GM10266 (cell line): ENCODE results near the gene RPUSD1.

ENCODE experiments used
- DNase-seq: peaks from one replicate; pipeline ENCODE4 v3.0.0; 2012; ENCODE audit errors: extremely low spot score
- CTCF ChIP-seq: IDR thresholded peaks from 2 replicates; pipeline ENCODE4 v1.5.1; 2012; ENCODE audit warnings: mild to moderate bottlenecking, low read depth; ENCODE audit not compliant: control insufficient read depth, insufficient read depth; ENCODE audit errors: missing control alignments

The RPUSD1 gene

GRCh38 chr16:769184-769784 lies 18.9 kb downstream of the RPUSD1 start:
- DNase-seq, result no peak
- no peak for TF ChIP-seq CTCF

- no peak for TF ChIP-seq CTCF
- no peak for DNase-seq
These were observed 19.8 kb downstream of the RPUSD1 start for GRCh38 chr16:768428-768827.

- DNase-seq, result no peak
- TF ChIP-seq CTCF, result no peak
These were observed 20.4 kb downstream of the RPUSD1 start for GRCh38 chr16:767743-768235.

- TF ChIP-seq CTCF, result no peak
- DNase-seq, result no peak
These were observed 21.2 kb downstream of the RPUSD1 start for GRCh38 chr16:766820-767640.

GRCh38 chr16:766008-766819 lies 22.0 kb downstream of the RPUSD1 start:
- no peak for TF ChIP-seq CTCF
- DNase-seq, result no peak

- no peak for DNase-seq
- no peak for TF ChIP-seq CTCF
These were observed 22.7 kb downstream of the RPUSD1 start for GRCh38 chr16:765488-765865.

- TF ChIP-seq CTCF, result no peak
- no peak for DNase-seq
These were observed 23.2 kb downstream of the RPUSD1 start for GRCh38 chr16:764848-765487.
